OCI-LY7 (cell line): ENCODE results near the gene GPR183. TPM values are rescaled to one million over a fixed set of nuclear protein-coding genes. Genes with fewer than 3 reads are reported as not detected.

Experiments used
- BruUV-seq: library from RNA; stranded (reverse); fragments of 400-500 nt; replicated peaks from 2 replicates; lab custom pipeline; 2021; lab: Mats Ljungman, UMichigan
- CTCF ChIA-PET: fragments of 300-600 bp; sonication (Branson Sonifier 250); formaldehyde crosslinking; loops from one replicate; lab custom pipeline; 2022; ENCODE audit warnings: antibody characterized with exemption; ENCODE audit not compliant: unreplicated experiment; lab: Charles Lee
- POLR2A ChIA-PET: fragments of 300-600 bp; sonication (Branson Sonifier 250); formaldehyde crosslinking; loops from one replicate; lab custom pipeline; 2022; ENCODE audit warnings: antibody characterized with exemption; lab: Charles Lee
- DNase-seq: peaks from one replicate; pipeline ENCODE4 v3.0.0-alpha.2; 2015; ENCODE audit warnings: low spot score
- H2AFZ ChIP-seq: fragments of 200-600 bp; sonication (generic), shearing (Covaris generic); 2 replicates; pipeline ENCODE4 v1.6.1; 2014; ENCODE audit warnings: mild to moderate bottlenecking, antibody characterized with exemption, low read length, moderate library complexity
- H3K27ac ChIP-seq: fragments of 200-600 bp; sonication (generic); 2 replicates; pipeline ENCODE4 v1.5.1; 2014; ENCODE audit warnings: mixed run types, low read depth, mild to moderate bottlenecking, moderate library complexity, low read length, inconsistent platforms; ENCODE audit not compliant: poor library complexity, severe bottlenecking
- H3K36me3 ChIP-seq: fragments of 200-600 bp; sonication (generic); 2 replicates; pipeline ENCODE4 v1.6.1; 2014; ENCODE audit warnings: mild to moderate bottlenecking, antibody characterized with exemption, low read length, moderate library complexity, mixed read lengths; ENCODE audit not compliant: insufficient read depth
- H3K4me1 ChIP-seq: fragments of 200-600 bp; sonication (generic); 2 replicates; pipeline ENCODE4 v1.5.1; 2014; ENCODE audit warnings: mild to moderate bottlenecking, low read length; ENCODE audit not compliant: insufficient read depth, poor library complexity, severe bottlenecking
- H3K4me2 ChIP-seq: fragments of 200-600 bp; sonication (generic); 2 replicates; pipeline ENCODE4 v1.6.1; 2014; ENCODE audit warnings: mild to moderate bottlenecking, low read length
- H3K4me3 ChIP-seq: fragments of 200-600 bp; sonication (generic); 2 replicates; pipeline ENCODE4 v1.5.1; 2014; ENCODE audit warnings: mild to moderate bottlenecking, low read depth, low read length; ENCODE audit not compliant: poor library complexity, severe bottlenecking
- H3K79me2 ChIP-seq: fragments of 200-600 bp; sonication (generic); 2 replicates; pipeline ENCODE4 v1.6.1; 2016; ENCODE audit warnings: low read depth, mild to moderate bottlenecking, low read length, moderate library complexity, mixed read lengths; ENCODE audit not compliant: insufficient read depth
- H3K9me2 ChIP-seq: fragments of 200-600 bp; sonication (generic); 2 replicates; pipeline ENCODE4 v1.6.1; 2016; ENCODE audit warnings: mild to moderate bottlenecking, low read length, mixed read lengths; ENCODE audit not compliant: insufficient read depth
- H3K9me3 ChIP-seq: fragments of 200-600 bp; sonication (generic); 2 replicates; pipeline ENCODE4 v1.6.1; 2014; ENCODE audit warnings: mild to moderate bottlenecking, mixed run types, low read length, mixed read lengths
- H4K20me1 ChIP-seq: fragments of 200-600 bp; sonication (generic); 2 replicates; pipeline ENCODE4 v1.6.1; 2014; ENCODE audit warnings: mild to moderate bottlenecking, antibody characterized with exemption, low read length, moderate library complexity, mixed read lengths; ENCODE audit not compliant: insufficient read depth
- EZH2phosphoT487 ChIP-seq: fragments of 200-600 bp; sonication (generic); IDR thresholded peaks from 2 replicates; pipeline ENCODE4 v1.6.1; 2018; ENCODE audit warnings: low read depth, borderline replicate concordance, mild to moderate bottlenecking, mixed run types, antibody characterized with exemption, low read length, moderate library complexity, mixed read lengths
- intact Hi-C: fragments of 100-400 bp; cut with micrococcal nuclease; formaldehyde crosslinking; loops from one replicate; pipeline ENCODE4 v1.10.0; 2022; ENCODE audit not compliant: unreplicated experiment
- total RNA-seq, 2 experiments: library from RNA; depleted of rRNA in 1 of 2; stranded (reverse); fragments of >200 nt in 1 of 2; shearing (Covaris generic) in 1 of 2; gene quantifications; 2 replicates each; pipeline ENCODE4 v1.2.3, GENCODE V29; 2014 to 2022
- TF ChIP-seq, protein P1 (sequence below): fragments of 200-600 bp; sonication (generic); conservative IDR thresholded peaks from 2 replicates; pipeline ENCODE4 v1.5.1; 2014; ENCODE audit warnings: mild to moderate bottlenecking, antibody characterized with exemption, low read length, moderate library complexity, mixed read lengths

Gene GPR183
- total RNA-seq, 2 experiments from 2014 or later: not detected

DNA sequence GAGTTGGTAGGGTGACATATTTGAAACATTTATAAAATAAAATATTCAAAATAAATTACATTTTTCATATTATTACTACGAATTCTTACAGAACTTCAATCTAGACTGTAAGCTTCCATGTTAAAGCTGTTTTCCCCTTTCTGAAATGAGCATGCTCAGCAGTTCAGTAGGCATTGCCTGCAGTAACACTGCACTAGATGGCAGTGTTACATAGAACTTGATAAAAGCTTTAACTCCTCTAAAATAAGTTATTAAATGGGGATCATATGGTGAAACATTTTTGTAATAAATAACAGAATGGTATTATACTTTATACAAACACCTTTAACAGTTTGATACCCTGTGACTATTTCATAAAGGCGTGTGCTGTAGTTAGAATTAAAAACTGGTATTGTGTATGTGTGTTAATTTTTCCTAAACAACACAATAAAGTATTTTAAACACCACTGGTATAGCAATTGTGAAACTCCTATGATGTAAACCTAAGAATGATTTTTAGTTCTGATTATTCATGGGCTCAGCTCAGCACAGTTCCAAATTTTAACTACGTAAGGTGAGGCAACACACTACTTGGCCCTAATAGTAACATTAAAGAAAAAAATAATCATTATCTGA, 37.5 kb downstream of the GPR183 start:
- Histone ChIP-seq H3K79me2 (no peaks in the 10 kb centered on the region), H3K4me2 (peak overlapping the region; percentile 32; the same call in 1 of the 2 replicates), H3K36me3 (peaks cover 6% of the 10 kb centered on the region), H4K20me1 (peaks cover 5% of the 10 kb centered on the region; the same call in 1 of the 2 replicates), H3K9me2 (no peaks in the 10 kb centered on the region), H2AFZ (no peak overlapping the region), H3K4me3 (no peak overlapping the region), H3K27ac (no peak overlapping the region), H3K4me1 (peaks cover 23% of the 10 kb centered on the region), H3K9me3 (no peaks in the 10 kb centered on the region)
- no peak for TF ChIP-seq EZH2phosphoT487
- TF ChIP-seq, protein P1, sequence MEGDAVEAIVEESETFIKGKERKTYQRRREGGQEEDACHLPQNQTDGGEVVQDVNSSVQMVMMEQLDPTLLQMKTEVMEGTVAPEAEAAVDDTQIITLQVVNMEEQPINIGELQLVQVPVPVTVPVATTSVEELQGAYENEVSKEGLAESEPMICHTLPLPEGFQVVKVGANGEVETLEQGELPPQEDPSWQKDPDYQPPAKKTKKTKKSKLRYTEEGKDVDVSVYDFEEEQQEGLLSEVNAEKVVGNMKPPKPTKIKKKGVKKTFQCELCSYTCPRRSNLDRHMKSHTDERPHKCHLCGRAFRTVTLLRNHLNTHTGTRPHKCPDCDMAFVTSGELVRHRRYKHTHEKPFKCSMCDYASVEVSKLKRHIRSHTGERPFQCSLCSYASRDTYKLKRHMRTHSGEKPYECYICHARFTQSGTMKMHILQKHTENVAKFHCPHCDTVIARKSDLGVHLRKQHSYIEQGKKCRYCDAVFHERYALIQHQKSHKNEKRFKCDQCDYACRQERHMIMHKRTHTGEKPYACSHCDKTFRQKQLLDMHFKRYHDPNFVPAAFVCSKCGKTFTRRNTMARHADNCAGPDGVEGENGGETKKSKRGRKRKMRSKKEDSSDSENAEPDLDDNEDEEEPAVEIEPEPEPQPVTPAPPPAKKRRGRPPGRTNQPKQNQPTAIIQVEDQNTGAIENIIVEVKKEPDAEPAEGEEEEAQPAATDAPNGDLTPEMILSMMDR: peak; percentile 80
- CTCF ChIA-PET: interaction anchor here (0.6 to 1.4 kb wide), 4 partner anchors 93 to 167 kb away, joined by 4 to 5 read pairs (median 4); no protein-coding TSS in a partner anchor
- intact Hi-C loops: loop anchor here (1.0 to 10.0 kb wide), 3 partner anchors 118 to 425 kb away; no protein-coding TSS in a partner anchor
- POLR2A ChIA-PET: interaction anchor here (0.8 to 1.9 kb wide), 4 partner anchors 70 to 167 kb away, joined by 3 to 4 read pairs (median 4); partner anchors contain the start of gene UBAC2
- peak; percentile 55 for DNase-seq
- BruUV-seq: no TSS peak

DNA sequence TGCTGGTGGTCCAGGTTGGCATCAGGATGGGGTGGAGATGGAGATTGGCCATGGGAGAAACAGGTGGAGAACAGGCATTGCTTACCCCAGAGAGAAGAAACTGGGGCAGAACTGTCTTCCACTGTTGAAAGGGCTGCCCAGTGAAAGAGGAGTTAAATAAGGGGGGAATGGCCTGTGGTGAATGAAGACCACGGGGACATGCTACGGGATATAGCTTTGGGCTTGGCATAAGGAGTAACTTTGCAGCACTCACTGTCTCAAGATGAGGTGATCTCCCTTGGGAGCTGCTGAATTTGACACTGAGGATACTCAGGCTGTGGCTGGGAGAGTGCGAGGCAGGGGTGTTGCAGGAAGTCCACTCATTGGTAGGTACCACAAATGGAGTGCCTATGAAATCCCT, 38.4 kb downstream of the GPR183 start:
- no peaks in the 10 kb centered on the region for H3K9me2 ChIP-seq
- H3K4me2 ChIP-seq: no peak overlapping the region
- POLR2A ChIA-PET: interaction anchor here (0.5 to 1.9 kb wide), 6 partner anchors 69 to 168 kb away, joined by 3 to 4 read pairs (median 4); partner anchors contain the start of gene UBAC2
- H2AFZ ChIP-seq: no peak overlapping the region
- BruUV-seq: no TSS peak
- CTCF ChIA-PET: interaction anchor here (1.4 kb wide), 2 partner anchors 92 to 119 kb away, joined by 4 to 5 read pairs; no protein-coding TSS in a partner anchor
- no peak for TF ChIP-seq EZH2phosphoT487
- TF ChIP-seq, protein P1: no peak
- intact Hi-C loops: loop anchor here (1.0 to 10.0 kb wide), 3 partner anchors 118 to 424 kb away; no protein-coding TSS in a partner anchor
- peaks cover 9% of the 10 kb centered on the region for H3K36me3 ChIP-seq
- no peak for DNase-seq
- no peaks in the 10 kb centered on the region for H3K9me3 ChIP-seq
- no peaks in the 10 kb centered on the region for H3K79me2 ChIP-seq
- H3K4me1 ChIP-seq: peaks cover 32% of the 10 kb centered on the region
- peaks cover 5% of the 10 kb centered on the region; the same call in 1 of the 2 replicates for H4K20me1 ChIP-seq
- H3K4me3 ChIP-seq: no peak overlapping the region
- no peak overlapping the region for H3K27ac ChIP-seq
